H1 (cell line): ENCODE results near the gene SERPINA1. TPM values are rescaled to one million over a fixed set of nuclear protein-coding genes. Genes with fewer than 3 reads are reported as not detected.

Experiments
- CTCF ChIA-PET: fragments of 300-600 bp; sonication (Branson Sonifier 250); formaldehyde crosslinking; loops from one replicate; lab custom pipeline; 2021; ENCODE audit not compliant: partially characterized antibody; lab: Charles Lee
- POLR2A ChIA-PET: fragments of 300-600 bp; sonication (Branson Sonifier 250); formaldehyde crosslinking; loops from one replicate; lab custom pipeline; 2021; ENCODE audit warnings: inconsistent platforms; ENCODE audit not compliant: partially characterized antibody; lab: Charles Lee
- DNase-seq, 2 experiments: peaks; one replicate each; pipeline versions ENCODE4 v3.0.0 to v3.0.0-alpha.2; 2010 to 2022; ENCODE audit warnings: low spot score in 2 of 2, low read depth in 1 of 2, mixed read lengths in 1 of 2
- FAIRE-seq: peaks from 2 replicates; lab custom pipeline; 2011; peaks lifted over from hg19 to GRCh38; lab: Jason Lieb, UNC
- H2AFZ ChIP-seq: 2 replicates; pipeline ENCODE4 v1.8.1; 2012; ENCODE audit warnings: low read length, inconsistent platforms
- H2AK5ac ChIP-seq: 2 replicates; pipeline ENCODE4 v1.6.1; 2013; ENCODE audit warnings: low read depth, low read length
- H2BK120ac ChIP-seq: replicated peaks from 2 replicates; pipeline ENCODE3; 2013; ENCODE audit warnings: low read depth, low read length, inconsistent platforms
- H2BK12ac ChIP-seq: 2 replicates; pipeline ENCODE4 v1.6.1; 2013; ENCODE audit warnings: low read depth, low read length
- H2BK15ac ChIP-seq: 2 replicates; pipeline ENCODE4 v1.6.1; 2013; ENCODE audit warnings: low read length
- H2BK20ac ChIP-seq: 2 replicates; pipeline ENCODE4 v1.6.1; 2013; ENCODE audit warnings: low read length
- H2BK5ac ChIP-seq: 2 replicates; pipeline ENCODE4 v1.6.1; 2013; ENCODE audit warnings: low read depth, low read length
- H3K14ac ChIP-seq: 2 replicates; pipeline ENCODE4 v1.6.1; 2013; ENCODE audit warnings: inconsistent platforms; ENCODE audit not compliant: insufficient read length
- H3K18ac ChIP-seq: 2 replicates; pipeline ENCODE4 v1.6.1; 2013; ENCODE audit warnings: low read length; ENCODE audit errors: extremely low read depth
- H3K23ac ChIP-seq: 2 replicates; pipeline ENCODE4 v1.6.1; 2013; ENCODE audit warnings: inconsistent platforms; ENCODE audit not compliant: insufficient read length
- H3K23me2 ChIP-seq: 2 replicates; pipeline ENCODE4 v1.6.1; 2013; ENCODE audit warnings: low read depth, low read length
- H3K27ac ChIP-seq: 2 replicates; pipeline ENCODE4 v1.6.1; 2011; ENCODE audit warnings: low read depth, low read length, inconsistent platforms
- H3K27me3 ChIP-seq, 4 experiments: replicated peaks in 1 of 4; 1 replicate in 1 of 4; 2 replicates in 3 of 4; pipeline versions ENCODE4 v1.6.1 to v1.8.1; 2011 to 2013; ENCODE audit warnings: low read length in 3 of 4, mild to moderate bottlenecking in 3 of 4, inconsistent platforms in 2 of 4, mixed read lengths in 2 of 4, moderate library complexity in 1 of 4; ENCODE audit not compliant: control insufficient read depth in 3 of 4, insufficient read depth in 3 of 4; ENCODE audit errors: extremely low read depth in 1 of 4
- H3K36me3 ChIP-seq, 4 experiments: 2 replicates each; pipeline versions ENCODE4 v1.6.1 to v1.8.1; 2011 to 2013; ENCODE audit warnings: mild to moderate bottlenecking in 4 of 4, low read length in 3 of 4, moderate library complexity in 2 of 4, control low read depth in 1 of 4, inconsistent platforms in 1 of 4; ENCODE audit not compliant: insufficient read depth in 4 of 4, control insufficient read depth in 2 of 4
- H3K4ac ChIP-seq: replicated peaks from 2 replicates; pipeline ENCODE3; 2013; ENCODE audit warnings: low read length, low read depth, mixed read lengths, inconsistent platforms; ENCODE audit not compliant: insufficient read length
- H3K4me1 ChIP-seq, 4 experiments: replicated peaks in 1 of 4; 1 replicate in 1 of 4; 2 replicates in 3 of 4; pipeline versions ENCODE4 v1.6.1 to v1.8.1; 2011 to 2013; ENCODE audit warnings: low read length in 3 of 4, inconsistent platforms in 2 of 4, mixed read lengths in 1 of 4; ENCODE audit not compliant: insufficient read depth in 4 of 4, control insufficient read depth in 3 of 4
- H3K4me2 ChIP-seq, 2 experiments: 2 replicates each; pipeline versions ENCODE4 v1.6.1 to v1.8.1; 2011 to 2013; ENCODE audit warnings: low read depth in 2 of 2, low read length in 2 of 2, control low read depth in 1 of 2, inconsistent platforms in 1 of 2, mild to moderate bottlenecking in 1 of 2; ENCODE audit not compliant: insufficient read depth in 1 of 2
- H3K4me3 ChIP-seq, 4 experiments: fragments of 200-600, 300-600 bp in 1 of 4; sonication (generic), shearing (Covaris generic), sonication (Bioruptor Twin) in 1 of 4; 2 replicates each; pipeline versions ENCODE4 v1.5.1 to v1.8.1; 2011 to 2016; ENCODE audit warnings: low read length in 4 of 4, low read depth in 3 of 4, control low read depth in 2 of 4, inconsistent platforms in 2 of 4, mild to moderate bottlenecking in 2 of 4, mixed read lengths in 1 of 4, moderate library complexity in 1 of 4; ENCODE audit not compliant: insufficient read depth in 2 of 4; ENCODE audit errors: extremely low read depth in 1 of 4
- H3K56ac ChIP-seq: replicated peaks from 2 replicates; pipeline ENCODE3; 2013; ENCODE audit warnings: low read depth, mild to moderate bottlenecking, mixed read lengths, low read length, inconsistent platforms; ENCODE audit not compliant: insufficient read length
- H3K79me1 ChIP-seq: 2 replicates; pipeline ENCODE4 v1.6.1; 2013; ENCODE audit warnings: low read depth, low read length, control low read depth
- H3K79me2 ChIP-seq, 2 experiments: 2 replicates each; pipeline versions ENCODE4 v1.6.1 to v1.8.1; 2012 to 2013; ENCODE audit warnings: low read length in 2 of 2, mild to moderate bottlenecking in 2 of 2, inconsistent platforms in 1 of 2; ENCODE audit not compliant: insufficient read depth in 2 of 2, control insufficient read depth in 1 of 2
- H3K9ac ChIP-seq, 4 experiments: replicated peaks in 1 of 4; 1 replicate in 1 of 4; 2 replicates in 3 of 4; pipeline versions ENCODE4 v1.6.1 to v1.8.1; 2011 to 2013; ENCODE audit warnings: low read depth in 3 of 4, low read length in 3 of 4, control low read depth in 2 of 4, mild to moderate bottlenecking in 2 of 4, moderate library complexity in 2 of 4, inconsistent platforms in 1 of 4; ENCODE audit errors: extremely low read depth in 1 of 4
- H3K9me3 ChIP-seq, 2 experiments: 2 replicates each; pipeline versions ENCODE4 v1.6.1 to v1.8.1; 2012 to 2013; ENCODE audit warnings: mild to moderate bottlenecking in 2 of 2, moderate library complexity in 2 of 2, control low read depth in 1 of 2, inconsistent platforms in 1 of 2, low read depth in 1 of 2, low read length in 1 of 2, mixed read lengths in 1 of 2; ENCODE audit not compliant: insufficient read depth in 2 of 2
- H4K20me1 ChIP-seq, 2 experiments: replicated peaks in 1 of 2; 2 replicates each; pipeline versions ENCODE3 to v1.8.1; 2011 to 2013; ENCODE audit warnings: inconsistent platforms in 2 of 2, low read length in 2 of 2, mild to moderate bottlenecking in 1 of 2; ENCODE audit not compliant: insufficient read depth in 2 of 2, control insufficient read depth in 1 of 2
- H4K5ac ChIP-seq: 2 replicates; pipeline ENCODE4 v1.6.1; 2013; ENCODE audit warnings: low read length, low read depth, mixed read lengths, inconsistent platforms; ENCODE audit not compliant: insufficient read length
- H4K8ac ChIP-seq: 2 replicates; pipeline ENCODE4 v1.8.0; 2013; ENCODE audit warnings: mild to moderate bottlenecking, moderate library complexity, low read length, inconsistent platforms; ENCODE audit not compliant: insufficient read depth; ENCODE audit errors: extremely low read depth
- H4K91ac ChIP-seq: replicated peaks from 2 replicates; pipeline ENCODE3; 2013; ENCODE audit warnings: low read length, mixed read lengths, inconsistent platforms; ENCODE audit not compliant: insufficient read length
- CHD1 ChIP-seq: IDR thresholded peaks from 2 replicates; pipeline ENCODE4 v1.6.1; 2012; ENCODE audit warnings: low read depth, low read length, improper control_type of control experiment
- CTCF ChIP-seq, 3 experiments: IDR thresholded peaks; 1 replicate in 2 of 3; 2 replicates in 1 of 3; pipeline versions ENCODE4 v1.5.1 to v1.6.1; 2011; ENCODE audit warnings: low read length in 3 of 3, mild to moderate bottlenecking in 3 of 3, inconsistent platforms in 2 of 3, low read depth in 1 of 3, moderate library complexity in 1 of 3; ENCODE audit not compliant: insufficient read depth in 1 of 3; ENCODE audit errors: control extremely low read depth in 1 of 3
- EZH2 ChIP-seq: fragments of 200-600 bp; sonication (generic); IDR thresholded peaks from 2 replicates; pipeline ENCODE4 v1.7.1; 2012; ENCODE audit warnings: low read depth, mild to moderate bottlenecking, moderate library complexity, low read length, inconsistent platforms; ENCODE audit not compliant: severe bottlenecking
- KDM4A ChIP-seq: IDR thresholded peaks from one replicate; pipeline ENCODE4 v1.7.1; 2012; ENCODE audit warnings: low read depth, mild to moderate bottlenecking, moderate library complexity, low read length, inconsistent platforms; ENCODE audit not compliant: severe bottlenecking
- RFX5 ChIP-seq: IDR thresholded peaks from 2 replicates; pipeline ENCODE4 v1.6.1; 2011; ENCODE audit warnings: low read depth, low read length, improper control_type of control experiment, borderline replicate concordance
- RNF2 ChIP-seq: fragments of 200-900, 300-1000 bp; sonication (generic); IDR thresholded peaks from 2 replicates; pipeline ENCODE4 v1.7.1; 2016; ENCODE audit warnings: borderline replicate concordance, low read depth, mild to moderate bottlenecking, antibody characterized with exemption, low read length; ENCODE audit not compliant: poor library complexity, severe bottlenecking; ENCODE audit errors: missing control alignments
- SIN3A ChIP-seq, 2 experiments: IDR thresholded peaks in 1 of 2; conservative IDR thresholded peaks in 1 of 2; 2 replicates each; pipeline ENCODE4 v1.6.1; 2011 to 2012; ENCODE audit warnings: low read length in 2 of 2, improper control_type of control experiment in 1 of 2, low read depth in 1 of 2, mild to moderate bottlenecking in 1 of 2
- SP4 ChIP-seq: IDR thresholded peaks from 2 replicates; pipeline ENCODE4 v1.6.1; 2012; ENCODE audit warnings: low read length, inconsistent platforms
- SUZ12 ChIP-seq: fragments of 200-600 bp; sonication (generic); IDR thresholded peaks from 2 replicates; pipeline ENCODE4 v1.6.1; 2012; ENCODE audit warnings: mild to moderate bottlenecking, inconsistent platforms, low read length, moderate library complexity, mixed read lengths
- TAF1 ChIP-seq: IDR thresholded peaks from 2 replicates; pipeline ENCODE4 v1.6.1; 2011; ENCODE audit warnings: mild to moderate bottlenecking, low read depth, low read length
- YY1 ChIP-seq: IDR thresholded peaks from 2 replicates; pipeline ENCODE4 v1.6.1; 2011; ENCODE audit warnings: low read depth, mild to moderate bottlenecking, low read length
- WGBS, 2 experiments: shearing (Covaris generic) in 1 of 2; methylation state at CpG; one replicate each; pipeline versions ENCODE4 v1.1.6 to v1.1.7; 2013 to 2015; ENCODE audit warnings: low lambda C conversion rate in 2 of 2, mixed read lengths in 2 of 2, inconsistent platforms in 1 of 2, low coverage in 1 of 2, missing lambda C conversion rate in 1 of 2; ENCODE audit not compliant: insufficient replicate concordance in 2 of 2, insufficient coverage in 1 of 2, insufficient read length in 1 of 2; ENCODE audit errors: extremely low coverage in 1 of 2, missing lambda C conversion rate in 1 of 2; 5-methylcytosine and 5-hydroxymethylcytosine counted together
- polyA plus RNA-seq, 7 experiments: library from polyadenylated mRNA; depleted of rRNA in 3 of 7; stranded (reverse) in 5 of 7; unstranded in 2 of 7; fragments of >200 nt in 5 of 7; fragments of 200-250 nt in 2 of 7; gene quantifications; 1 replicate in 5 of 7; 2 replicates in 1 of 7; 4 replicates in 1 of 7; pipeline versions ENCODE4 v1.2.1 to v1.2.3, GENCODE V29; 2011 to 2013; ENCODE audit warnings: missing spikeins in 2 of 7, mixed read lengths in 2 of 7
- total RNA-seq: library from RNA; stranded (reverse); fragmentation: NEBNext Ultra II Directional; extraction: Animal tissue kit (Norgen Biotek cat#: 25700); gene quantifications from 2 replicates; pipeline ENCODE4 v1.2.1, GENCODE V29; 2021

The SERPINA1 gene
- total and polyA plus RNA-seq, 2 of the 8 experiments (the other 6 are each of a cell fraction or from before 2014, with no cell fraction given) = 0.08 TPM; not detected in 1

GRCh38 chr14:94368956-94369355, 19.4 kb downstream of the SERPINA1 start:
- no peak for FAIRE-seq
- no peak overlapping the region for H3K56ac ChIP-seq
- TF ChIP-seq SIN3A (conservative IDR thresholded peaks at IDR 0.05 in 1 of 2, IDR thresholded peaks at IDR 0.05 in 1 of 2; ENCODE audit: low read depth in 1 of 2, low read length in 2 of 2) (no peak), TAF1 (no peak), RFX5 (no peak), CHD1 (no peak), YY1 (no peak), KDM4A (no peak), SP4 (no peak), EZH2 (no peak), RNF2 (no peak), SUZ12 (no peak), CTCF (IDR thresholded peaks at IDR 0.05; ENCODE audit: control extremely low read depth in 1 of 3, insufficient read depth in 1 of 3, low read depth in 1 of 3, low read length in 3 of 3) (no peak)

More at GRCh38 chr14:94368956-94369355, 19.4 kb downstream of the SERPINA1 start:
- H3K23me2 ChIP-seq = no peaks in the 10 kb centered on the region; the same call in 1 of the 2 replicates
- no peaks in the 10 kb centered on the region for H3K9me3 ChIP-seq
- H3K79me1 ChIP-seq = no peaks in the 10 kb centered on the region
- H3K4me2 ChIP-seq = no peak overlapping the region
- H3K14ac ChIP-seq = no peak overlapping the region
- H2BK120ac ChIP-seq = no peak overlapping the region
- no peak overlapping the region for H3K23ac ChIP-seq
- no peak overlapping the region for H2AK5ac ChIP-seq
- H2BK15ac ChIP-seq = no peak overlapping the region
- no peak overlapping the region for H2BK12ac ChIP-seq
- no peak overlapping the region for H3K27ac ChIP-seq
- H2AFZ ChIP-seq = no peak overlapping the region
- H3K4ac ChIP-seq = no peak overlapping the region
- no peak overlapping the region for H2BK20ac ChIP-seq
- H3K18ac ChIP-seq = no peak overlapping the region
- H3K9ac ChIP-seq = no peak overlapping the region
- H3K79me2 ChIP-seq = no peaks in the 10 kb centered on the region
- no peaks in the 10 kb centered on the region for H4K20me1 ChIP-seq
- CTCF ChIA-PET = no interaction called here
- 82% methylated on average over 7 of the region's 7 CpGs; no CpG with 5 or more reads in 1 of the 2 experiments for WGBS, 2 experiments
- no peak overlapping the region for H2BK5ac ChIP-seq
- no peaks in the 10 kb centered on the region for H3K27me3 ChIP-seq
- no peak overlapping the region for H3K4me3 ChIP-seq
- no peak for DNase-seq
- no peaks in the 10 kb centered on the region for H3K36me3 ChIP-seq
- H4K8ac ChIP-seq = no peak overlapping the region
- peaks cover 0 to 4% (median 0%) of the 10 kb centered on the region in 4 experiments; a peak in 3 of 7 replicates for H3K4me1 ChIP-seq
- POLR2A ChIA-PET = no interaction called here
- H4K5ac ChIP-seq = no peak overlapping the region
- H4K91ac ChIP-seq = no peak overlapping the region
